Neuron (in vitro differentiated cells): ENCODE data around the gene PCYT2.
A peak's percentile ranks its signal among the peaks of the same experiment; 100 is the strongest.

Experiments used
- H2AFZ ChIP-seq: one replicate; pipeline ENCODE4 v1.6.1; 2013; ENCODE audit warnings: low read depth, mild to moderate bottlenecking, inconsistent platforms, low read length, moderate library complexity
- H3K27me3 ChIP-seq: one replicate; pipeline ENCODE4 v1.6.1; 2013; ENCODE audit warnings: low read length; ENCODE audit not compliant: insufficient read depth
- H3K36me3 ChIP-seq: one replicate; pipeline ENCODE4 v1.6.1; 2013; ENCODE audit warnings: low read length; ENCODE audit not compliant: insufficient read depth
- H3K4me1 ChIP-seq: one replicate; pipeline ENCODE4 v1.6.1; 2013; ENCODE audit warnings: low read length; ENCODE audit not compliant: insufficient read depth
- H3K4me3 ChIP-seq: 2 replicates; pipeline ENCODE4 v1.5.1; 2013; ENCODE audit warnings: mild to moderate bottlenecking, low read length, moderate library complexity
- H3K9me3 ChIP-seq: one replicate; pipeline ENCODE4 v1.6.1; 2013; ENCODE audit warnings: low read length

The PCYT2 gene

GRCh38 chr17:81927152-81927652 lies 16.0 kb upstream of the PCYT2 start:
- peak overlapping the region; percentile 71 for H3K4me3 ChIP-seq
- no peak overlapping the region for H2AFZ ChIP-seq
- H3K36me3 ChIP-seq, result peaks cover 4% of the 10 kb centered on the region
- no peaks in the 10 kb centered on the region for H3K27me3 ChIP-seq
- no peaks in the 10 kb centered on the region for H3K9me3 ChIP-seq
- H3K4me1 ChIP-seq, result peaks cover 22% of the 10 kb centered on the region

- H3K9me3 ChIP-seq, result no peaks in the 10 kb centered on the region
- H3K36me3 ChIP-seq, result peaks cover 7% of the 10 kb centered on the region
- no peak overlapping the region for H2AFZ ChIP-seq
- peaks cover 22% of the 10 kb centered on the region for H3K4me1 ChIP-seq
- H3K27me3 ChIP-seq, result no peaks in the 10 kb centered on the region
- peak overlapping the region; percentile 71 for H3K4me3 ChIP-seq
Measured at GRCh38 chr17:81926451-81927151, 15.4 kb upstream of the PCYT2 start.

DNA sequence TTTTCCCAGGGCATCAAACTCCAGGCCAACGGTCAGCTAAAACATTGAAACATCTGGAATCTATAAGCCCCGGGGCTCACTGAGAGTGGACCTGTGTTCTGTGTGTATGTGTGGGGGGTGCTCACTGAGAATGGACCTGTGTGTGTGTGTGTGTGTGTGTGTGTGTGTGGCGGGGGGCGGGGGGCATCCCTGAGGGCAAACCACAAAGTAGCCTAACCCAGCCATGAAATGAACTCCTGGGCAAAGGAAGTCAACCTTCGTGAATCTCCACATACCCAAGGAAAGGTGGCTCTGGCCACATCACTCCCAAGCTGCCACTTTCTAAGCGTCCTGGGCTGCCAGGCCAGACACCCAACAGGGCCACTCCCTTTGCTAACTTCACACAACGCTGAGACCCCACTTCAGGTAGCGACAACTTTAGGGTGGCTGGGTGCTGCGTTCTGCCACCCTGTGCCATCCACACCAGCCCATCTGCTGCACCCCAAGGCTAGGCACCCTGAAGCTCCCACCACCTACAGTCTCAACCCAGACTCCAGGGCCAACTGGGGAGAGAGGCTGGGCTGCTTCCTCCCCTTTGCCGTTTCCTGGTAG lies 14.8 kb upstream of the PCYT2 start:
- H3K4me1 ChIP-seq, result peaks cover 22% of the 10 kb centered on the region
- no peaks in the 10 kb centered on the region for H3K27me3 ChIP-seq
- H2AFZ ChIP-seq, result no peak overlapping the region
- H3K4me3 ChIP-seq, result peak overlapping the region; percentile 71
- H3K36me3 ChIP-seq, result peaks cover 11% of the 10 kb centered on the region
- no peaks in the 10 kb centered on the region for H3K9me3 ChIP-seq

- Histone ChIP-seq H3K9me3 (no peaks in the 10 kb centered on the region), H2AFZ (no peak overlapping the region), H3K4me1 (peaks cover 22% of the 10 kb centered on the region), H3K36me3 (peaks cover 13% of the 10 kb centered on the region), H3K4me3 (no peak overlapping the region), H3K27me3 (no peaks in the 10 kb centered on the region)
Measured at GRCh38 chr17:81924557-81925532, 13.6 kb upstream of the PCYT2 start.

DNA sequence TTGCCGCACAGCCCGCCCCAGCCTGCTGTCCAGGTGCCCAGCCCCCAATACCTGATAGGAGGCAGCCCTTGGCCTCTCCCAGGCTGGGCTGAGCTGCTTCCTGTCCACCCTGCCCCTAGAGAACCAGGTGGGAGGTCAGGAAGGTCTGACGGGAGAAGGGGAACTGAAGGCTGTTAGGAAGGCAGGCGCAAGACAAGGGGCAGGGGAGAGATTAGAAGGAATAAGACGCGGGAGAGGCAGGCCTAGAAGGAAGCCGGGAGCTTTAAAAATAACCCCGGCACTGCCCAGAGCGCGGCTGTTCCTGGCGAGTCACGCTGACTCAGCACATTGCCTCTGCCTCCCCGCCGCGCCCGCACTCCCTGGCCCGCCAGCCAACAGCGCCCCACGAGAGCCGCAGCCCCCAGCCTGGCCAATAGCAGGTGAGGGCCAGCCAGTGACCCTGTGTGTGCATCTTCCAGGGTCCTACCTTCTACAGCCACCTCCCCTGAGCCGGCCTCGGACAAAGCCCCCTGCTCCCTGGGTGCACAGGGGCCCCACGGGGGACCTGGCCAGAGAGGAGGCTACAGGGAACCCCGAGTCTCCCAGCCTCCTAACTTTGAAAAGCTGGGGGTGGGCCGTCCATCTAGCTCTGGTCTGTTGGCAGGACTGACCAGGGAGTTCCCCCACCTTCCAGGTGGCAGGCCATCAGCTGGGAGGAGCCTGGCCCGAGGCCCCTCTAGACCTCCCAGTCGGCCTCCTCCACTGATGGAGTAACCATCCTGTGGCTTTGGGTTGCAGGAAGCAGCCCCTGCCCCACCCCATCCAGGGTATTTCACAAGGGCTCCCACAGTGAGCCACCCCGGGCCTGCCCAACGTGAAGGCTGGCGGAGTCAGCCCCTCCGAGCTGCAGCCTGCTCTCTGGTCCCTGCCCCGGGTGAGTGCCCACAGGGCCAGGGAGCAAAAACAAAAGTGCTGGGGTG lies 12.4 kb upstream of the PCYT2 start:
- Histone ChIP-seq H2AFZ (no peak overlapping the region), H3K9me3 (no peaks in the 10 kb centered on the region), H3K4me3 (no peak overlapping the region), H3K36me3 (peaks cover 13% of the 10 kb centered on the region), H3K4me1 (peaks cover 22% of the 10 kb centered on the region), H3K27me3 (no peaks in the 10 kb centered on the region)

DNA sequence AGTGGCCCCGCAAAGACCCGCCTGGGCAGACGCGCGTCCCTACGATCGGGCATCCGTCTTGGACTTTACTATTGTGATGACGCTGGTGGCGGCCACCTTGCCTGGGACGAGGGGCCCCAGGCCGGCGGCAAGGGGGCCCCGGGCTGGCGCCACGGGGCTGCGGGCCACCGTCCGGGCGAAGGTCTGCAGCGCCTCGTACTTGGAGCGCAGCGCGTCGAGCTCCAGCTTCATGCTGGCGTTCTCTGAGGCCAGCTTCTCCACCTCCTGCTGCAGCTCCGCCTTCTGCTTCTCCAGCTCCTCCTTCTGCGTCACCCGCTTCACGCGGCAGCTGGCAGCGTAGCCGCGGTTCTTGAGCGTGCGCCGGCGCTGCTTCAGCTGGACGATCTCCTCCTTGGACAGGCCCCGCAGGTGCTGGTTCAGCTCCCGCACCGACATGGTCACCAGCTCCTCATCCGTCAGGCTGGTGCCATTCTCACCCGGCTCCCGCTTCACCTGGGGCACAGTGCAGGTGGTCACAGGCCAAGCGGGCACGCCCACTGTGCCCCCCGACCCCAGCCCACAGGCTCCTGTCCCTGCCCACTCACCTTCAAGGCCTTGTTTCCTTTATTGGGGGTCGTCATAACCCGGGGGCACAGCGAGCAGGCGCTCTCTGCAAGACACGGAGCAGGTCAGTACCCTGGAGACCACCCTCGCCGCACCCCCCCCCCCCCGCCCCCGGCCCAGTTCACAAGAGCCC lies 11.5 kb upstream of the PCYT2 start:
- peaks cover 21% of the 10 kb centered on the region for H3K4me1 ChIP-seq
- H2AFZ ChIP-seq, result no peak overlapping the region
- no peak overlapping the region for H3K4me3 ChIP-seq
- H3K27me3 ChIP-seq, result no peaks in the 10 kb centered on the region
- H3K36me3 ChIP-seq, result peaks cover 13% of the 10 kb centered on the region
- no peaks in the 10 kb centered on the region for H3K9me3 ChIP-seq

DNA sequence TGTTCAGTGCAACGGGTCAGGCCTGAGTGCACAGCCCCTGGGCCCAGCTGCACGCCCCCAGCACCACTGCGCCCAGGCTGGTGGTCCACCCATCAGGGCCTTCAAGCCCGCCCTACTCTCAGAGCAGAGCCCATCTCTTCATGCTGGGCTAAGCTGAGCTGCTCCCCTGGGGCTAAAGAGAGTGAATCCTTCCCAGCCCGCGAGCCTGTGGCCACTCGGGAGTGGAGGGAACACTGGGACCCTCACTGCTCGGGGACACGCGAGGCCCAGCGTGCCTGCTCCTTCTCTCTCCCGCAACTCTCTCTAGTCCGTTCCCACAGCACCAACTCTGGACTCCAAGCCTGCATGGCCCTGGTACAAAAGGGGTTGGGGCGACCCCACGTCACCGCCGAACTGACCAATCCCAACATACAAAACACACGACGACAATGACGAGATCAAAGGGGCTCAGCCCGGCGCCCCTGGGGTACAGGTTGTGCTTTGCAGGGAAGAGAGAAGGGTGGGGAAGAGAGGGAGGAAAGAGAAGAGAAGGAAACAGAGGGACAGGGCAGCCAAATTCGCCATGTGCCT lies 10.9 kb upstream of the PCYT2 start:
- H3K27me3 ChIP-seq, result no peaks in the 10 kb centered on the region

DNA sequence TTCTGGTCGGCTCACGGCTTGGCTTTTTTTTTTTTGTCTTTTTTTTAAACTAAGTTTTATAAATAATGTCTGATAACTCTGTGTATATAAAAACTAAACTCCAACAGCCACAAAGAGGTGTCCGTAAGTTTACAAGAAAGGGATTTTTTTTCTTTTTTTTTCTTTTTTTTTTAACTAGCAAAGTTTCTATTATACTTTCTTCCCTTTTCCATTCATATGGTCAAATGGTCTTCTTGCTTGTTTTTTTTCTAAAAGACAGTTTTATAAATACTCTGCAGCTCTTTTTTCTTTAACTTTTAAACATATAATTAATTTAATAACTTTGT lies 10.3 kb upstream of the PCYT2 start:
- peaks cover 29% of the 10 kb centered on the region for H3K4me1 ChIP-seq

More for the DNA sequence above, 10.9 kb upstream of the PCYT2 start:
- no peaks in the 10 kb centered on the region for H3K9me3 ChIP-seq
- H3K36me3 ChIP-seq, result peaks cover 13% of the 10 kb centered on the region
- H3K4me3 ChIP-seq, result no peak overlapping the region
- no peak overlapping the region for H2AFZ ChIP-seq
- H3K4me1 ChIP-seq, result peaks cover 25% of the 10 kb centered on the region

DNA sequence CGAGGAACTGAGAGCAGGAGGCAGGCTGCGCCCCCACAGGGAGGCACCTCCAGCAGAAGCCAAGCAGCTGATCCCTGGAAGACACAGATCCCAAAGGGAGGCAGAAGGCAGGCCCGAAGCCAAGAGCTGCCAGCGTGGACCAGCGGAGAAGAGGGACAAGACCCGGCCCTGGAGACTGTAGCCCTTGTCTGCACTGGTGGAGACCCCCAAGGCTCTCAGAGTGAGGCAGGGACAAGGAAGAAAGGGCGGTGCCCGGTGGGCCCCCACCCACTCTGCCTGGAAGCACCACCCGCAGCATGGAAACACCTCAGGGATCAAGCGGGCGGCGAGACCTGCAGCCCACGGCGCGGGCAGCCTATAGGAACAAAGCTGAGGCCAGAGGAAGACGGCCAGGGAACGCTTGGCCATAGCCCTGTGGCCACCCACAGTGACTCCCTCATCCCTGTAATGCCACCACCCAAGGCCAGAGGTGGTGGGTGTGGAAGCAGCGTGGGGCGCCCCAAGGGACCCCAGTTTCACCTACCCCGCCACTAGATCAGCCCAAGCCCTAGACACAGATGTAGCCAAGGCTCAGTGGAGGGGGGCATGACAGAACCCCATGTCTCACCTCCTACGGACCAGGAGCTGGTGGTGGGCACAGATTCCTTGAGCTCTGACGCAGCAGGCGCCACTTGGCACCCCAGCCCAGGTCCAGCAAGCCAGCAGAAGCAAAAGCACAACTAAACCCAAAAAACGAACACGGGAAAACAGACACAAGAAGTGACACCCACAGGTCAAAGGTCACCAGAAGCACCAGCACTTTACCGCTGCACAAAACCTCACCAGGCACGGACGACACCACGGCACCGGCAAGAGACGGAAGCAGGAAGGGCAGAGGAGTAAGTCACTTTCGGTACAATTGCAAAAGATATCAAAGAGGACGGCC lies 9.7 kb upstream of the PCYT2 start:
- Histone ChIP-seq H2AFZ (no peak overlapping the region), H3K27me3 (no peaks in the 10 kb centered on the region), H3K4me1 (peaks cover 23% of the 10 kb centered on the region), H3K4me3 (no peak overlapping the region), H3K36me3 (peaks cover 17% of the 10 kb centered on the region), H3K9me3 (no peaks in the 10 kb centered on the region)

More for the DNA sequence above, 10.3 kb upstream of the PCYT2 start:
- no peak overlapping the region for H2AFZ ChIP-seq
- H3K36me3 ChIP-seq, result peaks cover 13% of the 10 kb centered on the region
- no peak overlapping the region for H3K4me3 ChIP-seq
- H3K27me3 ChIP-seq, result no peaks in the 10 kb centered on the region
- H3K9me3 ChIP-seq, result no peaks in the 10 kb centered on the region

GRCh38 chr17:81918832-81919545 lies 7.8 kb upstream of the PCYT2 start:
- peaks cover 34% of the 10 kb centered on the region for H3K36me3 ChIP-seq

More at GRCh38 chr17:81918832-81919545, 7.8 kb upstream of the PCYT2 start:
- H2AFZ ChIP-seq, result no peak overlapping the region
- no peaks in the 10 kb centered on the region for H3K27me3 ChIP-seq
- peaks cover 13% of the 10 kb centered on the region for H3K4me1 ChIP-seq
- H3K9me3 ChIP-seq, result no peaks in the 10 kb centered on the region
- H3K4me3 ChIP-seq, result no peak overlapping the region
